Activated naive CD8-positive, alpha-beta T cell treated with anti-CD3 and anti-CD28 coated beads, Interleukin-2, amount 50 U/mL, for 24 hours (primary cell): ENCODE results near the gene HJV.

Experiments used
- ATAC-seq: fragments of 150-1000 bp; cut with Tn5 transposase; one replicate; pipeline ENCODE4 v1.10.0; 2021
- DNase-seq: peaks from one replicate; pipeline ENCODE4 v3.0.0; 2021
- H3K27ac Mint-ChIP-seq: one replicate; pipeline ENCODE4 v1.8.0; 2021; ENCODE audit warnings: mild to moderate bottlenecking, mixed read lengths
- H3K27me3 Mint-ChIP-seq: one replicate; pipeline ENCODE4 v1.8.0; 2021; ENCODE audit warnings: mixed read lengths
- H3K36me3 Mint-ChIP-seq: one replicate; pipeline ENCODE4 v1.8.0; 2021; ENCODE audit warnings: low read depth, mixed read lengths
- H3K4me1 Mint-ChIP-seq: one replicate; pipeline ENCODE4 v1.8.0; 2021; ENCODE audit warnings: mixed read lengths
- H3K4me3 Mint-ChIP-seq: one replicate; pipeline ENCODE4 v1.8.0; 2021; ENCODE audit warnings: mild to moderate bottlenecking, moderate library complexity, mixed read lengths
- H3K9me3 Mint-ChIP-seq: one replicate; pipeline ENCODE4 v1.8.0; 2021; ENCODE audit warnings: mixed read lengths

The HJV gene

GRCh38 chr1:145991735-145992412 lies 29.7 kb downstream of the HJV start:
- H3K27ac Mint-ChIP-seq, result no peak overlapping the region
- ATAC-seq (no peak), DNase-seq (no peak)
- no peak overlapping the region for H3K4me3 Mint-ChIP-seq
- peaks cover 60% of the 10 kb centered on the region for H3K4me1 Mint-ChIP-seq
- H3K36me3 Mint-ChIP-seq, result peaks cover 43% of the 10 kb centered on the region
- no peaks in the 10 kb centered on the region for H3K9me3 Mint-ChIP-seq
- H3K27me3 Mint-ChIP-seq, result no peaks in the 10 kb centered on the region

GRCh38 chr1:145990249-145990855 lies 31.2 kb downstream of the HJV start:
- Mint-ChIP-seq H3K27ac (peak overlapping the region; percentile 34), H3K4me3 (no peak overlapping the region)
- DNase-seq, result no peak

GRCh38 chr1:145988773-145989172 lies 32.8 kb downstream of the HJV start:
- ATAC-seq (peak; percentile 37), DNase-seq (no peak)
- Mint-ChIP-seq H3K9me3 (no peaks in the 10 kb centered on the region), H3K4me3 (no peak overlapping the region), H3K27me3 (no peaks in the 10 kb centered on the region), H3K27ac (peak overlapping the region; percentile 67), H3K4me1 (peaks cover 70% of the 10 kb centered on the region), H3K36me3 (peaks cover 19% of the 10 kb centered on the region)

More at GRCh38 chr1:145990249-145990855, 31.2 kb downstream of the HJV start:
- H3K27me3 Mint-ChIP-seq, result no peaks in the 10 kb centered on the region
- H3K36me3 Mint-ChIP-seq, result peaks cover 34% of the 10 kb centered on the region
- no peak for ATAC-seq
- H3K9me3 Mint-ChIP-seq, result no peaks in the 10 kb centered on the region
- peaks cover 69% of the 10 kb centered on the region for H3K4me1 Mint-ChIP-seq

GRCh38 chr1:145987926-145988325 lies 33.6 kb downstream of the HJV start:
- Mint-ChIP-seq H3K27me3 (no peaks in the 10 kb centered on the region), H3K4me1 (peaks cover 62% of the 10 kb centered on the region), H3K4me3 (no peak overlapping the region), H3K27ac (peak overlapping the region; percentile 53), H3K9me3 (no peaks in the 10 kb centered on the region), H3K36me3 (peaks cover 10% of the 10 kb centered on the region)
- DNase-seq (no peak), ATAC-seq (no peak)

- ATAC-seq (no peak), DNase-seq (no peak)
- H3K9me3 Mint-ChIP-seq, result no peaks in the 10 kb centered on the region
- H3K36me3 Mint-ChIP-seq, result no peaks in the 10 kb centered on the region
- no peak overlapping the region for H3K27ac Mint-ChIP-seq
- no peaks in the 10 kb centered on the region for H3K27me3 Mint-ChIP-seq
- peaks cover 48% of the 10 kb centered on the region for H3K4me1 Mint-ChIP-seq
- no peak overlapping the region for H3K4me3 Mint-ChIP-seq
These were observed 35.0 kb downstream of the HJV start for GRCh38 chr1:145986551-145986950.

GRCh38 chr1:145985502-145986439 lies 35.8 kb downstream of the HJV start:
- peak overlapping the region; percentile 44 for H3K27ac Mint-ChIP-seq
- H3K4me3 Mint-ChIP-seq, result peak overlapping the region; percentile 16
- H3K27me3 Mint-ChIP-seq, result no peaks in the 10 kb centered on the region
- DNase-seq (no peak), ATAC-seq (no peak)
- H3K4me1 Mint-ChIP-seq, result peaks cover 43% of the 10 kb centered on the region
- no peaks in the 10 kb centered on the region for H3K36me3 Mint-ChIP-seq
- no peaks in the 10 kb centered on the region for H3K9me3 Mint-ChIP-seq

GRCh38 chr1:145985129-145985501 lies 36.4 kb downstream of the HJV start:
- ATAC-seq (no peak), DNase-seq (no peak)
- Mint-ChIP-seq H3K27me3 (no peaks in the 10 kb centered on the region), H3K36me3 (no peaks in the 10 kb centered on the region), H3K4me1 (peaks cover 37% of the 10 kb centered on the region), H3K9me3 (no peaks in the 10 kb centered on the region), H3K27ac (peak overlapping the region; percentile 44), H3K4me3 (peak overlapping the region; percentile 16)

- Mint-ChIP-seq H3K27me3 (no peaks in the 10 kb centered on the region), H3K36me3 (no peaks in the 10 kb centered on the region), H3K27ac (peak overlapping the region; percentile 44), H3K4me1 (peaks cover 34% of the 10 kb centered on the region), H3K4me3 (no peak overlapping the region), H3K9me3 (no peaks in the 10 kb centered on the region)
- ATAC-seq (no peak), DNase-seq (no peak)
These were observed 37.3 kb downstream of the HJV start for GRCh38 chr1:145983960-145984830.

- Mint-ChIP-seq H3K9me3 (no peaks in the 10 kb centered on the region), H3K27ac (no peak overlapping the region), H3K4me3 (no peak overlapping the region), H3K4me1 (peaks cover 29% of the 10 kb centered on the region), H3K36me3 (no peaks in the 10 kb centered on the region), H3K27me3 (no peaks in the 10 kb centered on the region)
- ATAC-seq (no peak), DNase-seq (no peak)
These were observed 38.3 kb downstream of the HJV start for GRCh38 chr1:145983206-145983675.

- Mint-ChIP-seq H3K36me3 (no peaks in the 10 kb centered on the region), H3K4me1 (peaks cover 21% of the 10 kb centered on the region), H3K27me3 (no peaks in the 10 kb centered on the region), H3K4me3 (no peak overlapping the region), H3K9me3 (no peaks in the 10 kb centered on the region), H3K27ac (no peak overlapping the region)
- no peak for DNase-seq
- ATAC-seq, result no peak
These were observed 39.4 kb downstream of the HJV start for GRCh38 chr1:145982010-145982723.

GRCh38 chr1:145980457-145980994 lies 41.0 kb downstream of the HJV start:
- Mint-ChIP-seq H3K4me1 (peaks cover 14% of the 10 kb centered on the region), H3K9me3 (no peaks in the 10 kb centered on the region), H3K27ac (no peak overlapping the region), H3K27me3 (no peaks in the 10 kb centered on the region), H3K4me3 (no peak overlapping the region), H3K36me3 (no peaks in the 10 kb centered on the region)
- DNase-seq (no peak), ATAC-seq (no peak)

- H3K27me3 Mint-ChIP-seq, result no peaks in the 10 kb centered on the region
- peaks cover 8% of the 10 kb centered on the region for H3K4me1 Mint-ChIP-seq
- H3K4me3 Mint-ChIP-seq, result no peak overlapping the region
- H3K9me3 Mint-ChIP-seq, result no peaks in the 10 kb centered on the region
- DNase-seq (no peak), ATAC-seq (no peak)
- H3K36me3 Mint-ChIP-seq, result no peaks in the 10 kb centered on the region
- no peak overlapping the region for H3K27ac Mint-ChIP-seq
These were observed 41.6 kb downstream of the HJV start for GRCh38 chr1:145979746-145980456.
